Endothelial cell of umbilical vein (primary cell): ENCODE data around the gene ANXA6.

Source experiments
- EZH2 ChIP-seq: IDR thresholded peaks from 2 replicates; pipeline ENCODE4 v1.6.1; 2012; ENCODE audit warnings: borderline replicate concordance, low read depth, mild to moderate bottlenecking, moderate library complexity, low read length, inconsistent platforms; ENCODE audit not compliant: severe bottlenecking
- GATA2 ChIP-seq: IDR thresholded peaks from 2 replicates; pipeline ENCODE4 v1.7.0; 2011; ENCODE audit warnings: low read depth, mild to moderate bottlenecking, moderate library complexity, mixed read lengths, low read length; ENCODE audit not compliant: insufficient read length, insufficient read depth
- POLR2A ChIP-seq: IDR thresholded peaks from 2 replicates; pipeline ENCODE4 v1.6.1; 2012; ENCODE audit warnings: low read depth, mild to moderate bottlenecking, control low read depth, low read length
- POLR2AphosphoS5 ChIP-seq: IDR thresholded peaks from 2 replicates; pipeline ENCODE4 v1.6.1; 2012; ENCODE audit warnings: low read depth, mild to moderate bottlenecking, control low read depth, low read length, moderate library complexity; ENCODE audit not compliant: insufficient read depth
- TF ChIP-seq, protein P1 (sequence below), 2 donors: IDR thresholded peaks; 1 replicate in 1 of 2; 2 replicates in 1 of 2; pipeline ENCODE4 v1.5.1; 2011; ENCODE audit warnings: low read length in 2 of 2, mild to moderate bottlenecking in 2 of 2, moderate library complexity in 2 of 2, control low read depth in 1 of 2, inconsistent platforms in 1 of 2, low read depth in 1 of 2; ENCODE audit not compliant: insufficient read depth in 1 of 2; ENCODE audit errors: extremely low read depth in 1 of 2
- TF ChIP-seq, protein P2 (sequence below): IDR thresholded peaks from 2 replicates; pipeline ENCODE4 v1.6.1; 2011; ENCODE audit not compliant: insufficient read depth, insufficient read length

DNA sequence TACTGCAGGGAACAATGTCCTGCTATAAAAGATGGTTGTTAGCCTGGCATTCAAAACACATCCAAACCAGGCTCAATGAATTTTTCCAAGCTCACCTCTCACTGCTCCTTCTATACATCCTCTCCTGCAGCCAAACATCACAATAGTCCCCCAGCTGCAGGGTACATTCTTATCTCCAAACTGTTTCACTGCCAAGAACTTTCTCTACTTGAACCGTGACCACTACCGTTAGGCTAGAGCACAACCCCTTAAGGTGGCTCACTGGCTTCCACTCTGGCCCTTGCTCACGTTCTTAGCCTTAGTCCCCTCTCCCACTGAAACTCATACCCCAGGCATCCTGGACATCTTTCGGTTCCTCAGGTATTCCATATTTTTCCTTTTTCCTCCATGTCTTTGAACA is 29.0 kb upstream of the ANXA6 start:
- TF ChIP-seq, protein P1, sequence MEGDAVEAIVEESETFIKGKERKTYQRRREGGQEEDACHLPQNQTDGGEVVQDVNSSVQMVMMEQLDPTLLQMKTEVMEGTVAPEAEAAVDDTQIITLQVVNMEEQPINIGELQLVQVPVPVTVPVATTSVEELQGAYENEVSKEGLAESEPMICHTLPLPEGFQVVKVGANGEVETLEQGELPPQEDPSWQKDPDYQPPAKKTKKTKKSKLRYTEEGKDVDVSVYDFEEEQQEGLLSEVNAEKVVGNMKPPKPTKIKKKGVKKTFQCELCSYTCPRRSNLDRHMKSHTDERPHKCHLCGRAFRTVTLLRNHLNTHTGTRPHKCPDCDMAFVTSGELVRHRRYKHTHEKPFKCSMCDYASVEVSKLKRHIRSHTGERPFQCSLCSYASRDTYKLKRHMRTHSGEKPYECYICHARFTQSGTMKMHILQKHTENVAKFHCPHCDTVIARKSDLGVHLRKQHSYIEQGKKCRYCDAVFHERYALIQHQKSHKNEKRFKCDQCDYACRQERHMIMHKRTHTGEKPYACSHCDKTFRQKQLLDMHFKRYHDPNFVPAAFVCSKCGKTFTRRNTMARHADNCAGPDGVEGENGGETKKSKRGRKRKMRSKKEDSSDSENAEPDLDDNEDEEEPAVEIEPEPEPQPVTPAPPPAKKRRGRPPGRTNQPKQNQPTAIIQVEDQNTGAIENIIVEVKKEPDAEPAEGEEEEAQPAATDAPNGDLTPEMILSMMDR (IDR thresholded peaks at IDR 0.05; ENCODE audit: extremely low read depth in 1 of 2, insufficient read depth in 1 of 2, low read depth in 1 of 2, low read length in 2 of 2): no peak
- TF ChIP-seq POLR2A (no peak), EZH2 (no peak), POLR2AphosphoS5 (no peak), GATA2 (no peak)
- TF ChIP-seq, protein P2, sequence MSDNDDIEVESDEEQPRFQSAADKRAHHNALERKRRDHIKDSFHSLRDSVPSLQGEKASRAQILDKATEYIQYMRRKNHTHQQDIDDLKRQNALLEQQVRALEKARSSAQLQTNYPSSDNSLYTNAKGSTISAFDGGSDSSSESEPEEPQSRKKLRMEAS: no peak
